ENCODE measurements around the gene PTPRT.

- TF ChIP-seq CTCF (IDR thresholded peaks at IDR 0.05; ENCODE audit: low read depth, low read length) (no peak), POLR2A (IDR thresholded peaks at IDR 0.05; ENCODE audit: extremely low read depth, insufficient read length) (no peak), MYC (IDR thresholded peaks at IDR 0.05; ENCODE audit: low read depth, low read length) (no peak), MAX (IDR thresholded peaks at IDR 0.05; ENCODE audit: low read depth, low read length) (no peak)
These were observed 449.4 kb downstream of the PTPRT start for GRCh38 chr20:42740226-42740870.

Measured in NB4 (cell line).